Muscle layer of colon (tissue), 2 donors: ENCODE data around the gene HS3ST5.

ENCODE experiments used
- H3K27ac ChIP-seq: one replicate; pipeline ENCODE4 v1.7.0; 2013; ENCODE audit warnings: low read depth, mild to moderate bottlenecking, low read length, moderate library complexity
- H3K27me3 ChIP-seq, 2 donors: one replicate each; pipeline ENCODE4 v1.7.0; 2013; ENCODE audit warnings: low read length in 2 of 2, mild to moderate bottlenecking in 2 of 2; ENCODE audit not compliant: insufficient read depth in 2 of 2, control insufficient read depth in 1 of 2
- H3K36me3 ChIP-seq: one replicate; pipeline ENCODE4 v1.7.0; 2013; ENCODE audit warnings: mild to moderate bottlenecking, low read length; ENCODE audit not compliant: insufficient read depth
- H3K4me1 ChIP-seq: one replicate; pipeline ENCODE4 v1.7.0; 2013; ENCODE audit warnings: mild to moderate bottlenecking, low read length; ENCODE audit not compliant: insufficient read depth
- H3K4me3 ChIP-seq, 2 donors: one replicate each; pipeline ENCODE4 v1.7.0; 2013; ENCODE audit warnings: low read length in 2 of 2, low read depth in 1 of 2, mild to moderate bottlenecking in 1 of 2, moderate library complexity in 1 of 2
- H3K9ac ChIP-seq: one replicate; pipeline ENCODE4 v1.7.0; 2013; ENCODE audit warnings: low read length
- H3K9me3 ChIP-seq: one replicate; pipeline ENCODE4 v1.7.0; 2013; ENCODE audit warnings: mild to moderate bottlenecking, low read length
- donor health status: abdominal sarcoma.
- donor health status: Adenocarcinoma of cecum.

HS3ST5 gene

DNA sequence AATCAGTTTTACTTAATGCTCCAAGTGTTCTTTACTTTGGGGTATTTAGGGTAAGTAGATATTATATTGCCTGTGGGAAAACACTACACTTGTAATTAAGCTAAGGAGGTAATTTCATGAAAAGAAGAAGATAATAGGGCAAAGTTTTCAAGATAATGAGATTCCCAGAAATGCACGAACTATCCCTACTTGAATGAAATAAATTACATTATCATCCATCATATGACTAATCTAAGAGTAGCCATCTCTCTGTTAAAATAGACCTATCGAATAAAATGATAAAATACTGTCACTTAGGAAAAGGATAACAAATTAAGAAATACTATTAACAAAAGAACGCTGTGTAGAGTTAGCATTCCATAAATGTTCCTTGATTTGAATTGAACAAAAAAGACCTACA, 236.8 kb downstream of the HS3ST5 start:
- Histone ChIP-seq H3K27me3 (no peaks in the 10 kb centered on the region), H3K4me1 (no peaks in the 10 kb centered on the region), H3K36me3 (no peaks in the 10 kb centered on the region), H3K9ac (no peak overlapping the region), H3K9me3 (no peaks in the 10 kb centered on the region), H3K4me3 (no peak overlapping the region), H3K27ac (no peak overlapping the region)

DNA sequence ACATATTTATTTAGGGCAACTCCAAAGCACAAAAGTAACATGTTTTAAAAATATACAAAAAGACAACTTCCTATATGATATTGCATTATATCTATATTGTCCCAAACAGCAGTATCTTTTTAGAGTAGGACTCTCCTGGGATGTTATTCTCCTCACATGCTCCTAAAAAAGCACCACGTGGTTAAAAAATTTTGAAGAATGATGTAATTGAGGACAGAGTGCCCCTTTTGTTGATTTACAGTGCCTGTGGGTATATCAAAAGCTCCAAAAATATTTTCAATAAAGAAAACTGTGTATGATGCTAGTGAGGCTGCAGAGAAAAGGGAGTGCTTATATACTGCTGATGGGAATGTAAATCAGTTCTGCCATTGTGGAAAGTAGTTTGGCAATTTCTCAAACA, 241.6 kb downstream of the HS3ST5 start:
- H3K27me3 ChIP-seq = no peaks in the 10 kb centered on the region
- H3K27ac ChIP-seq = no peak overlapping the region
- no peaks in the 10 kb centered on the region for H3K36me3 ChIP-seq
- H3K9me3 ChIP-seq = no peaks in the 10 kb centered on the region
- H3K4me3 ChIP-seq = no peak overlapping the region
- no peak overlapping the region for H3K9ac ChIP-seq
- no peaks in the 10 kb centered on the region for H3K4me1 ChIP-seq

DNA sequence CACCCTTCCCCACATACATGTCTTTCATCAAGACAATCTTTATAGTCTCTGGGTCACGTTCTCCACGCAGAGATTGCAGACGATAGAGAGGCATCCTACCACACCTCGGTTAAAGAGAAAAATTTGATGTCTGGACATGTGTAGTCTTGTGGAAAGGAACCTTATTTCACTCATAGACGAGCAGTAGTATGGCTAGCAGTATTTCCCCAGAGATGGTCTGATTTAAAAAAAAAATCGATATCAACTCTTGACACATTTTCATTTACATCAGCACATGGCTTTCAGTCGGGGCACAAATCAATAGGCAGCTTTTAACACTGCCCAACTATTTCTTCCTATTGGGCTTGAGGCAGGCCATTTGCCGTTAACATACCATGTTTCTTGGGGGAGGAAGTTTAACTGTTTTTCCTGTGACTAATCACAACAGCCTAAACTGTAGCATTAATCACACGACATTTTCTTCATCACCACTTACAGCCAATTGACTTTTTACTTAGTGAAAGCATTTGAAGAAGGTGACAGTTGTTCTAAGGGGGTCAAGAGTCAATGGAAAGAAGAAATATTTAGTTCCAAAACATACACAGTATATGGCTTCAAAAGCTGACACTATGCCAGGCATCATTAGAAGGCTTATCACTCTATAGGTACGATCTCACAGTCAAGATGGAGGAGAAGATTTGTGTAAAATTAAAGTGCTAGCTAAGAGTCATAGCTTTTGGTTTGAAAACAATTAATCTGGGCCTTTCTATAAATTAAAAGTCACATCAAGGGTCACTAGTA, 242.4 kb downstream of the HS3ST5 start:
- H3K9me3 ChIP-seq = no peaks in the 10 kb centered on the region
- H3K9ac ChIP-seq = no peak overlapping the region
- H3K27ac ChIP-seq = no peak overlapping the region
- no peaks in the 10 kb centered on the region for H3K4me1 ChIP-seq
- H3K27me3 ChIP-seq = no peaks in the 10 kb centered on the region
- no peaks in the 10 kb centered on the region for H3K36me3 ChIP-seq
- no peak overlapping the region for H3K4me3 ChIP-seq

DNA sequence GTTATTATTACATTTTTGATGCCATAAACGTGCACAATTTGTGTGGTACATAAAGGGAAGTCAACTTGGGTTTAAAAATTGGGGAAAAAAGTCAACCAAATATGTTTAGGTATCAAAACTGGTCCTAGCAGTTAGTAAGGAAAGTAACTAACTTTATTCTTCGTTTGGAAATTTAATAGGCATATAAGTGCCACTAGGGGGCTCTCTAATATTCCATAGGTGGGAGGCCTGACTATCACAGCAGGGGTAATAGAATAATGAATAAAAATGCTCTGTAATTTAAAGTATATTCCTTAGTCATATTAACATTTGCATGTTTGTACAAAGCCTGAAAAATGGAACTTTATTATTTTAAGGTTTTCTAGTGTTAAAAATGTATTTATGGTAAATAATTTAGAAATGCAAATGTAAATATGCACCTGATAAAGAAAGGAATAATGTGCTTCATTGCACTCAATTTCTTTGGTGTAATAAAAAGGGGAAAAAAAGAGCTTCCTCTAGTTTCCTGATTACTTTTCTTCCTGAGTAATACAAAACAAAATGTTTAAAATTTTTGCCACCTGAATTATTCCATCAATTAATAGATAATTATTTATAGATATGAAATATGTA, 246.2 kb downstream of the HS3ST5 start:
- no peak overlapping the region for H3K4me3 ChIP-seq
- H3K9me3 ChIP-seq = no peaks in the 10 kb centered on the region
- no peaks in the 10 kb centered on the region for H3K36me3 ChIP-seq
- no peaks in the 10 kb centered on the region for H3K4me1 ChIP-seq
- H3K27me3 ChIP-seq = no peaks in the 10 kb centered on the region
- H3K27ac ChIP-seq = no peak overlapping the region
- no peak overlapping the region for H3K9ac ChIP-seq

DNA sequence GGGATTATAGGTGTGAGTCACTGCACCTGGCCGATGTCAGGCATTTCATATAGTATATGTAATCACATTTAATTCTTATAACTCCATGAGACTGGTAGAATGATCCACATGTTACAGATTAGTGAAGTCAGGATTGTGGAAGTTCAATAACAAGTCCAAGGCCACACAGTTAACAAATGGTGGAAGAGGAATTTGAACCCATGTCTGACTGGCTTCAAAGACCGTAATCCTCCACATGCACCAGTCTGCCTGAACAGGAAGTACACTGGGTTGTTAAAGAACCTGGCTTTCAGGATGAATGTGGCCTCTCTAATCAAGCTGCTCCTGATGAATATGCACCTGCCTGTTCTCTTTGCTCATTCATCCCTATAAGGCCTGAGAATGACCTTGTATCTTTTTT, 249.9 kb downstream of the HS3ST5 start:
- no peaks in the 10 kb centered on the region for H3K4me1 ChIP-seq
- H3K27ac ChIP-seq = no peak overlapping the region
- H3K4me3 ChIP-seq = no peak overlapping the region
- no peaks in the 10 kb centered on the region for H3K27me3 ChIP-seq
- no peak overlapping the region for H3K9ac ChIP-seq
- H3K9me3 ChIP-seq = no peaks in the 10 kb centered on the region
- H3K36me3 ChIP-seq = no peaks in the 10 kb centered on the region

DNA sequence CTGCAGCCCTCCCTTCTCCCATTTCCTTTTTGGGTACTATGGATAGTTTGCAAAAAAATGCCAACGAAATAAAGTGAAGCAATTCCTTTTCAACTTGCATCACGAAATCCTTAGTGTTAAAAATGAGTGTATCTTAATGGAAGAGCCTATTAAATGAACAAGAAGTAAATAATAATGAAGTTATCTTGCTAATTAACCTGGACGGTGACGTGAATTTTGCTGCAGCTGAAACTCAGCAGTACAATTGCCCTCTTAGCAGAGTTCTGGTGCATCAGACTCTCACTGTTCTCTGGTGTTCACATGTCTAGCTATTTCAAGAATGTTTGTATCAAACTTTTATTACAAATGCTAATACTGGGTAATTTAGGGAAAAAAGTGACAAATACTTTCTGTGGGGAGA, 252.2 kb downstream of the HS3ST5 start:
- Histone ChIP-seq H3K9me3 (no peaks in the 10 kb centered on the region), H3K36me3 (no peaks in the 10 kb centered on the region), H3K4me1 (no peaks in the 10 kb centered on the region), H3K27me3 (no peaks in the 10 kb centered on the region), H3K4me3 (no peak overlapping the region), H3K27ac (no peak overlapping the region), H3K9ac (no peak overlapping the region)

DNA sequence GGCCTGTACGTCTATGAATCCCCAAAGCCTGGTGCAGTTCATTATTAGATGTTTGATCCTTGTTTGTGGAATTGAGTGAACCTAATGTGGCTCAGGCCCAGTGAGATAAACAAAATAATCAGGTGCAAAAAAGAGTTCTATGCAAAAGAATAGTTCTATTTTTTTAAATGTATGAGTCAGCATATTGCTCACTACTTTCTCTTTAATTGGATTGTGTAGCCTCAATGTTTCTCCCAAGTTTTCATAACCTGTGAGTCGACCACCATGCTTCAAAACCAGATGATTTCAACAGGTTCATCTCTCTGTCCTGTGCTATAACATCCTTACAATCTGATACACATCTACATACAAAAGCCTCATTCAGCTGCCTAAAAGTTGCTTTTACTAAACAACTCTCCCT, 255.3 kb downstream of the HS3ST5 start:
- no peak overlapping the region for H3K9ac ChIP-seq
- H3K27ac ChIP-seq = no peak overlapping the region
- H3K9me3 ChIP-seq = no peaks in the 10 kb centered on the region
- no peaks in the 10 kb centered on the region for H3K4me1 ChIP-seq
- no peak overlapping the region for H3K4me3 ChIP-seq
- H3K27me3 ChIP-seq = no peaks in the 10 kb centered on the region
- no peaks in the 10 kb centered on the region for H3K36me3 ChIP-seq

DNA sequence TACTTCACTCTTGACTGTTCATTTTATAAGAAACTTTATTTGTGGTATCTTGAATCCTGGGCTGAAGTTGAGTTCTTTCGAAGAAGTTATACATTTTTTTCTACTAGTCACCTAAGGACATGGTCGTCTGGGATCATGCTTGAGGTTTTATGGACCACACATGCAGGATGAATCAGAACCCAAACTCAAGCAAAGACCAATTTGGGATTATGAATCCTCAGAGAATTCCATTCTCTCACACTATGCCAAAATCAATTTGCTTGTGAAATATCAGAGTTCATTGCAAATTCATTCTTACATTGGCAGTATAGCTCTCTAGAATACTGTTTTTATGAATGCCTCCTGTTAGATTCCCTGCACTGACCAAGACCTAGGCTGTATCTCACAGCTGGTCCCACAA, 257.6 kb downstream of the HS3ST5 start:
- Histone ChIP-seq H3K4me3 (no peak overlapping the region), H3K9ac (no peak overlapping the region), H3K4me1 (no peaks in the 10 kb centered on the region), H3K9me3 (no peaks in the 10 kb centered on the region), H3K36me3 (no peaks in the 10 kb centered on the region), H3K27me3 (no peaks in the 10 kb centered on the region), H3K27ac (no peak overlapping the region)

DNA sequence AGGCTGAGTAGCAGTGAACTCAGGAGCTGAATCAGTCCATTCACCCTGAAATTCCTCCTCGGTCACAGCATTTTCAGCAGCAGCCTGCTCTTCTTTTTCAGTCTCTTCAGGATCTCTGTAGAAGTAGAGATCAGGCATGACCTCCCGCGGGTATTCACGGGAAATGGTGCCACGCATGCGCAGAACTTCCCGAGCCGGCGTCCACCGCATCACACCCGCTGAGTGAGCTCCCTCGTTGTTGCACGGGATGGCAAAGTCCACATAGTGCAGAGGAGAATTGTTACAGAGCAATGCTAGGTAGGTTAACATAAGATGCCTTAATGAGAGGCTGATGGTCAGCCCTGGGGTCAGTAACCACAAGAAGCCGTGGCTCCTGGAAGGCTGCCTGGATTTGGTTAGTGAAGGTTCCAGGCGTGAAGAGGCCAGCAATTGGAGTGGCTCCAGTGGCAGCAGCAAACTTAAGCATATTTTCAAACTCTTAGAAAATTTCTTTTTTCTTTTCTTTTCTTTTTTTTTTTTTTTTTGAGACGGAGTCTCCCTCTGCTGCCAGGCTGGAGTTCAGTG, 258.4 kb downstream of the HS3ST5 start:
- H3K4me3 ChIP-seq = no peak overlapping the region
- H3K36me3 ChIP-seq = no peaks in the 10 kb centered on the region
- H3K4me1 ChIP-seq = no peaks in the 10 kb centered on the region
- H3K27me3 ChIP-seq = no peaks in the 10 kb centered on the region
- no peak overlapping the region for H3K27ac ChIP-seq
- H3K9ac ChIP-seq = no peak overlapping the region
- no peaks in the 10 kb centered on the region for H3K9me3 ChIP-seq

DNA sequence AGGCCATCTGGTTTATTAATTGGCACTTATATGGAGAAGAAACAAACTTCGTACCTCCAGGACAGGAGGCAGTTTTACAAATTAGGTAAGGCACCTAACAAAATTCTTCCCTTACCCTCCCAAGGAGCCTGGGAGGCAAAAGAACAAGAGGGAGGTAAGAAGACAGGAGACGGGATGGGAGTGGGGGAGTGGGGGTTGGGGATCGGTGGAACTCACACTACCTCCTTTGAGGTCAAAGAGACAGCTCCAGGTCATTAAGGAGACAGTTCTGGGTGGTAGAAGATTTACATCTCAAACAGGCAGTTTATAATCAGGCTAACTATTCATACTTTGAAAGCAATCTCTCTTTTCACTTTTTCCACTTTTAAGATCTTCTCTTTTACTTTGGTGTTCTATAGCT, 259.6 kb downstream of the HS3ST5 start:
- H3K4me3 ChIP-seq = no peak overlapping the region
- no peaks in the 10 kb centered on the region for H3K27me3 ChIP-seq
- H3K36me3 ChIP-seq = no peaks in the 10 kb centered on the region

DNA sequence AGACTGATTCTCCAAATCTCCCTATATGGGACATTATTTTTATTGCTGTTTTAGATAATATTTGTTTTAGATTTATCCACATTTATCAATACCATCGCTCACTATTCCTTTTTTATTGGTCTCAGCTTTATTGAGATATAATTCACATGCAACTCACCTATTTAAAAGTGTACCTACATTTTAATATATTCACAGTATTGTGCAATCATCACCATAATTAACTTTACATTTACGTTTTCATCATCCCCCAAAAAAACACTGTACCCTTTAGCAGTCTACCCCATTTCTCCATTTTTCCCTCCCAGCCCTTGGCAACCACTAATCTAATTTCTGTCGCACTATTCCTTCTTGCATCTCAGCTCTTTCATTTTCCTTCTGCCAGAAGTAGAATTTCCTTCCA, 261.1 kb downstream of the HS3ST5 start:
- Histone ChIP-seq H3K9ac (no peak overlapping the region), H3K4me3 (no peak overlapping the region), H3K4me1 (no peaks in the 10 kb centered on the region), H3K9me3 (no peaks in the 10 kb centered on the region), H3K36me3 (no peaks in the 10 kb centered on the region), H3K27ac (no peak overlapping the region), H3K27me3 (no peaks in the 10 kb centered on the region)

More for the DNA sequence above, 259.6 kb downstream of the HS3ST5 start:
- Histone ChIP-seq H3K9ac (no peak overlapping the region), H3K4me1 (no peaks in the 10 kb centered on the region), H3K9me3 (no peaks in the 10 kb centered on the region), H3K27ac (no peak overlapping the region)
